GM11168 (cell line): Measurements from ENCODE around the gene KCNN3.

Experiments
- in situ Hi-C: fragments of 300-500 bp; cut with MboI; formaldehyde crosslinking; loops from one replicate; pipeline ENCODE4 v1.12.0; 2022; ENCODE audit warnings: low sequenced_read_pairs; ENCODE audit not compliant: unreplicated experiment

KCNN3 gene

GRCh38 chr1:154741741-154742495 lies 128.2 kb downstream of the KCNN3 start:
- in situ Hi-C loops, result no loop called here

DNA sequence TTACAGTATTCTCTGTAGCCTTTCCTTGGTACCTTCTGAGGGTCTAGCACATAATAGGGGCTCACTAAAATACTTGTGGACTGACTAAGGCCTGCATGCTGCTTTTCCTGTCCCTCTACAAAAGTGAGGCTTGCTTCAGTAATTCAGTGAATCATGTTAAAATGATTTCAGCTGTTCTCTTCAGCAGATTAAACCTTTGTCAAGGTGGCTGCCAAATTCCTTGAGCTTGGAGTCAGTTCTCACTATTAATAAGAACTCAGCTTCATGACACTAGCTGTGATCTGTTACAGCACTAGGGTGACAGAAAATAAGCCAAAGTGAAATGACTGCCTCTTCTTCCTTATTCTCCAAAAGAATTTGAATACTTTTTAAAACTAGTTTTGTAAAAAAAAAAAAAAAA lies 128.8 kb downstream of the KCNN3 start:
- in situ Hi-C loops, result no loop called here

DNA sequence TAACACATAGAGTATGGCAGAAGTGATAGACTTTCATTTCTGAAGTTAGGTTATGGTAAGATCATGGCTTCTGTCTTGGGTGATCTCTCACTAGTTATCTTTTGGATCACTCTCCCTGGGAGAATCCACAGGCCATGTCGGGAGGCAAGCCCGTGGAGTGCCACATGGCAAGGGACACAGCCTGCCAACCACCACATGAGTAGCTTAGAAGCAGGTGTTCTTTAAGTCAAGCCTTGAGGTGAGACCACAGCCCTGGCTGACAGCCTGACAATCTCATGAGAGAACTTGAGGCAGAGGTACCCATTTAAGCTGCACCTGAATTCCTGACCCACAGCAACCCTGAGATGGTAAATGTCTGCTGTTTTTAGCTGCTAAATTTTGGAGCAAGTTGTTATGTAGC lies 130.4 kb downstream of the KCNN3 start:
- in situ Hi-C loops, result no loop called here

GRCh38 chr1:154736841-154737240 lies 133.2 kb downstream of the KCNN3 start:
- in situ Hi-C loops, result no loop called here

DNA sequence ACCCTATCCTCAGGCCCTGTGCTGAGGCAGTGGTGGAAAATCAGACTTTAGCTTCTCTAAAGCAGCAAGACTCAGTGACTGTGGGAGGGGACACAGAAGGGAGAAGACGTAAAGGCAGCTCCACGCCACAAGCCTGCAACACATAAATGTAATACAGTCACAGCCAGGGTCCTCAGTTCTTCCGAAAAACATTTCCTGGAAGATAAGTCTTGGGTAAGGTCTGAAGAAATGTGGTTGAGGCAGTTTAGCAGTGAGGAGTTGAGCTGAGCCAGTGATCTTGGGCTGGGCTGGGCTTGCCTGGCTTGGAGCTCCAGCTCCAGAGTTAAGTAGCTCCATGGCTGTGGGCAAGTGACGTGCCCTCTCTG lies 134.3 kb downstream of the KCNN3 start:
- in situ Hi-C loops, result no loop called here

DNA sequence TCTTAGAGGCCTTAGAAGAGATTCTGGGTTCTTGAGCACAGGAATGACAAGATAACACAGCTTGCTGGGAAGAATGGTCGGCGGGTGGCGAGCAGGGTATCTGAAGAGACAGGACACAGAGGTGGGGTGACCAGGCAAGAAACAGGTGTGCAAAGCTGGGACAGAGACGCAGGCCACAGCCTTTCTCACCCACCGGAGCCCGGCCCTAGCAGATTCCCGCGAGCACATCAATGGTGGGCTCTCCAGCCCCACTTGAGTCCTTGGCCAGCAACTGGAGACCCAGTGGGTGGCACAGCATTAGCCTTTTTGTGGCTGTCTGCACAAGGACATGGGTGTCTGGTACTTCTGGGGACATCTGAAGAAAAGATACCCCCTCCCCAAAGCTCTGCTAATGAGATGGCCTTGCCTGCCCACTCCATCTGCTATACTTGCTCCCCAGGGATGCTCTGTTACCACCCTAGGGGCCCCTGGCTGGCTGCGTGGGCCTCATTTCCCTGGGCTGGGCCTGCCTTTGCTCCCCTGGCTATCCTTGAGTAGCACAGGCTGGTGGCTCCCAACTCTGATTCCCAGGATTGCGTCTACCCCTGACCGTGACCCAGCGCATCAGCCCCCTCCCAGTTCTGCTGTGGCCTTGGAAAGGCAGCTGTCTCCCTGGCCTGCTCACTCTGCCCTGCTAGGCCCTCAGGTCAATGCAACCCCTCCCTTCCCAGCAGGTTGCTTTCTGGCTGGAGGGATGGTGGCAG lies 134.8 kb downstream of the KCNN3 start:
- in situ Hi-C loops, result no loop called here

DNA sequence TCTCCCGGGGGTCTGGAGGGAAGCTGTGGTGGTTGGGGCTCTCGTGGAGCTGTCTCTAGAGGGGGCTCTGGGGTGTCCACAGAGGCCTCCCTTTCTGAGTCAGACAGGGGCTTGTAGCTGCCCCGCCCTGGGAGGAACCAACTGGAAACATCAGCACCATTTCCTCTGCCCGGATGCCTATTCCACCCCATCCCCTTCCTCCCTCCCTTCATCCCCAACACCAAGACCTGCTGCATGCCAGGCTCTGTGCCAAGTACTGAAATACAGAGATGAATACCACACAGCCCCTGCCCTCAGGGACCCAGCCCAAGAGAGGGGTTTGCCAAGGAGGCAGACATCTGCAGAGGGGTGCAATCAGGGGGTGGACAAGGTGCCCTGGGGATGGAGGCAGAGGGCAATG lies 136.5 kb downstream of the KCNN3 start:
- in situ Hi-C loops, result no loop called here

DNA sequence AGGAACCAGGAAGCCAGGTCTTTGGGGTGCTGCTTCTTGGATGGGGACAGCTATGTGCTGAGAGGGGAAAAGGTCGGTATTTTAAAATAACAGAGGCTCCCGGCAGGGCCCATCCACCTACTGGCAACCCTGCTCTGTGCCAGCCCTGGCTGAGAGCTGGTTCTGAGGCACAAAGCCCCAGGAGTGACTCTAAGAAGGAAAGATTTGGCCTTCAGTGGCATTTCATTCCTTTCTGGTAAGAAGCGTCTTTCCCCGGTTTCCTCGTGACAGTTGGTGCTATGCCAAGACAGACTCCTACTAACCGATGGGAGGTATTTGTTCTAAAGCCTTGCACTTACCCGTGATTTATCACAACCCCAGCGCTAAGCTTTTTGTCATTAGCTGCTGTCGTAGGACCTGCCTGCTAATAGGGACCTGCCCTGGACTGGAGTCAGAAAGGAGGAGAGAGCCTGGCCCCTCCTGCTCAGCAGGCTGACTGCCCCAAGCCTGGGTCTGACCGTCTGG lies 139.0 kb downstream of the KCNN3 start:
- in situ Hi-C loops, result no loop called here

- in situ Hi-C loops, result no loop called here
These were observed 139.8 kb downstream of the KCNN3 start for GRCh38 chr1:154730259-154730658.

DNA sequence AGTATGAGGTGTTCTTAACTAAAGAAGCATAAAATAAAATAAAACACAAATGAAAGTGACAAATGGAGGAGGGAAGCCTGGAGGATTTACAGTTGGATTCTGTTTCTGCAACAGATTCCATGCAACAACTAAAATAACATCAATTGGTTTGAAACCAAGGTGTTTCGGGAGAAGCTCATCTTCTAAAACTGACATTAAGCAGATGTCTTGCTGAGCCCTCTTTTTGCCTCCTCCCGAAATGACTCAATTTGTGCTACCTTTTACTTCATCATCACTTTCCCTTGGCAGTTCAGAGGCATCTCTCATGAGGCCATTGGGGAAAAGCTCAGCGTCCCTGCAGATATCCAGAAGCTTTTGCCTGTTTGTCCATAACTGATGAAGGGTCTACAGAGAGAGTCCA lies 140.5 kb downstream of the KCNN3 start:
- in situ Hi-C loops, result no loop called here

GRCh38 chr1:154729031-154729442 lies 141.0 kb downstream of the KCNN3 start:
- in situ Hi-C loops, result no loop called here

- in situ Hi-C loops, result no loop called here
These were observed 143.0 kb downstream of the KCNN3 start for GRCh38 chr1:154726896-154727753.

DNA sequence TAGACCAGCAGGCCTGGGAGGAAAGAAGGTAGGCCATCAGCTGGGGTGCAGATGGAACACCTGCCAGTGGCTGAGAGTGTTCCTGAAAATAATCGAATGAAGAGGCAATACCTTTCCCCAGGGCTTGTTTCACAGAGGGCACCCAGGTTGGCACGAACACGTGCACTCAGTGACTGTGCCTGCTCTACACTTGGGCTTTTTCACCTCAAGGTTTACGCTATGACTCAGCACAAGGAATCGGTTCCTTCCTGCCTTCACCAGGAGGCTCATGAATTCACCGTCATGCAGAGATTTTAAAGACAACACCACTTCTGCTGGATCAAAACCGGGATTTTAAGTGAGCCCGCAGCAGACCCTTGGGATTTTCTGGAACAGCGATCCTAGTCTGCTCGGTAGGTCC lies 143.6 kb downstream of the KCNN3 start:
- in situ Hi-C loops, result no loop called here

DNA sequence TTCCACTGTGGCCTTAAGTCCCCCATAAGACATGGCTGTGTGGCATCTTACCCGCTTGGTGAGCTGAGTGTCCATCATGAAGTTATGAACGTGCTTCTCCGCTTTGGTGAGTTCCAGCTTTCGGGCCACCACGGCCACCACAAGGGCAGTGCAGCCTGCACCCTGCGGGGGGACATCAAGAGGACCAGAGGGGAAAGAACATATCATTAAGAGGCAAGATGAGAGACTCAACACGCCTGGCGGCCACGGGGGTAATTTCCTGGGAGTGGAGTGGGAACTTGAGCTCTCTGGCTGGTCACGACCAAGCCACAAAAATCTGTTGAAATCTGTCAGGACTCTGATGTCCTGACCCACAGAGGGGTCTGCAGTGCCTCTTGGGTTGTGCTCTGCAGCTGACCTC lies 144.2 kb downstream of the KCNN3 start:
- in situ Hi-C loops, result no loop called here

- in situ Hi-C loops, result no loop called here
These were observed 149.5 kb downstream of the KCNN3 start for GRCh38 chr1:154720328-154721297.

DNA sequence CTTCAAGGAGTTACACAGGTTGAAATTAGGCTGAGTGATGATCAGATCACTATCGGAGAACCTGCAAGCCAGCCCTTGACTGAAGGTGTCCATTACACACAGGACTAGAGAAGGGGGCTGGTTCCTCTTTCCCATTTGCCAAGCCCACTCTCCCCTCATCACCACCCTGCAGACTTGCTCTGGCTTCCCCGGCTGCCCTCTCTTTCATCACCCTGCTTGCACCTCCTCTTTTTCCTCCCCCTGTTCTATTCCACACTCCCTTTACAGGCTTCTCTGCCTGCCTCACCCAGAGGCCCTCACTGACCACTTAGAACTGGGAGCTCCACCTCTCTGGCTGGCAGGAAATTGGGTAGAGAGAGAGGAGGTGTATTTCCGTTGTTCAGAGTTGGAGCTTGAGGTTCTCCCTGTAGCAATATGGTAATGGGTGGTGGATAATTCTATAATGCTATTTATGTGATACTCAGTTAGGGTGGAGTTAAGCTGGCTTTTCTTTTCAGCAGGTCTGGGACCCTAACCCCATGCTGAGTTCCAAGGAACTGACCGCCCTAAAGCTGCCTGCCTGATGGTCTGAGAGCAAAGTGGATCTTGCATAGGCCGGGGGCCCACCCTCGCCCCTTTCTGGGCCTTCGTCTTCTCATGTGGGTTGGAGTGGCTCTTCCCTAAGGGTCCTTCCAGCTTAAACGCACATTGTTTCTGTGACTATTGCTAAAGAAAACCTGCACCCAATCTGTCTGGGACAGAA lies 150.3 kb downstream of the KCNN3 start:
- in situ Hi-C loops, result no loop called here

GRCh38 chr1:154718566-154718965 lies 151.5 kb downstream of the KCNN3 start:
- in situ Hi-C loops, result no loop called here

- in situ Hi-C loops, result no loop called here
These were observed 152.6 kb downstream of the KCNN3 start for GRCh38 chr1:154717528-154717924.
